Activated CD8-positive, alpha-beta memory T cell treated with anti-CD3 and anti-CD28 coated beads for 36 hours (primary cell): ENCODE data around the gene FTO. TPM values are rescaled to one million over a fixed set of nuclear protein-coding genes. Genes with fewer than 3 reads are reported as not detected.

Source experiments
- CTCF ChIA-PET: fragments of 350-600 bp; sonication (Branson Sonifier 250); formaldehyde crosslinking; loops from one replicate; lab custom pipeline; 2021; ENCODE audit warnings: antibody characterized with exemption; lab: Charles Lee
- POLR2A ChIA-PET: fragments of 350-600 bp; sonication (Branson Sonifier 250); formaldehyde crosslinking; loops from one replicate; lab custom pipeline; 2021; ENCODE audit warnings: antibody characterized with exemption; lab: Charles Lee
- total RNA-seq, 2 experiments: library from RNA; stranded (reverse); gene quantifications; one replicate each; pipeline ENCODE4 v1.2.3, GENCODE V29; 2021

Gene FTO
- total RNA-seq, 2 experiments from 2014 or later = 49.5 to 52.8 TPM

GRCh38 chr16:54049591-54050458 is 345.9 kb downstream of the FTO start:
- ChIA-PET CTCF (no interaction called here), POLR2A (no interaction called here)

GRCh38 chr16:54050459-54051210 is 346.7 kb downstream of the FTO start:
- ChIA-PET CTCF (no interaction called here), POLR2A (no interaction called here)

DNA sequence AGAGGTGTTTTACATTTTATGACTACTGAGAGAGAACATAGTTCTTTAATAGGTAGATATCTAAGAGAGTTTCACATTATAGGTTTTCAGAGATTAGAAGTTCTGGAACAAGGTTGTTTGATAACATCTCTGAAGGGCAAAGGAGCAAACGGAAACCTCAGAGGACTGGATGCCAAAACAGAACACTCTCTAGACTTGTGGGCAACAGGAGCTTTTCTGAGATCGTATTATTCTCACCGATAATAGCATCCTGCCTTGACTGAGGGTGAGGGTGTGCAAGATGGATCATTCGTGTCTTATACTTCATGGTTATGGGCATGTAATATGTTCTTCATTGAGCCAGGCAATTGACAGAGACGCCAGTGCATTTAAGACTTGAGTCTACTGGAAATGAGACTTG is 347.9 kb downstream of the FTO start:
- CTCF ChIA-PET = no interaction called here
- POLR2A ChIA-PET = no interaction called here

DNA sequence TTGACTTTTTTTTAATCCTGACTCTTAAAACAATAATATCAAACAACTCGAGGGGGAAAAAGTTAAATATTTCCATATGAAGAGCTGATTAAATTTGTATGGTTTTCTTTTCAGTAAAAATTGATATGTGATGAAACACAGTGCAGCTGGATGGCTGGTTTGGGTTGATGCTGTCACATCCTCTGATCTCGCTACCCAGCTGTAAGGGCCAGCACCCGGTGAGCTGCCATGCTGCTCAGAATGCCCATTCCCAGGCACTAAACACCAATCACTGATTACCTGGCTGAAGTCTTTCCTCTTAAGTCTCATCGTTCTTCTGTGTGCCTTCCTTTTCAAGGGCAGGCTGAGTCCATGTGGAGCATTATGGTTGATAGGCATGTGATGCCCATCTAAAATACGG is 348.3 kb downstream of the FTO start:
- POLR2A ChIA-PET = no interaction called here
- CTCF ChIA-PET = no interaction called here

DNA sequence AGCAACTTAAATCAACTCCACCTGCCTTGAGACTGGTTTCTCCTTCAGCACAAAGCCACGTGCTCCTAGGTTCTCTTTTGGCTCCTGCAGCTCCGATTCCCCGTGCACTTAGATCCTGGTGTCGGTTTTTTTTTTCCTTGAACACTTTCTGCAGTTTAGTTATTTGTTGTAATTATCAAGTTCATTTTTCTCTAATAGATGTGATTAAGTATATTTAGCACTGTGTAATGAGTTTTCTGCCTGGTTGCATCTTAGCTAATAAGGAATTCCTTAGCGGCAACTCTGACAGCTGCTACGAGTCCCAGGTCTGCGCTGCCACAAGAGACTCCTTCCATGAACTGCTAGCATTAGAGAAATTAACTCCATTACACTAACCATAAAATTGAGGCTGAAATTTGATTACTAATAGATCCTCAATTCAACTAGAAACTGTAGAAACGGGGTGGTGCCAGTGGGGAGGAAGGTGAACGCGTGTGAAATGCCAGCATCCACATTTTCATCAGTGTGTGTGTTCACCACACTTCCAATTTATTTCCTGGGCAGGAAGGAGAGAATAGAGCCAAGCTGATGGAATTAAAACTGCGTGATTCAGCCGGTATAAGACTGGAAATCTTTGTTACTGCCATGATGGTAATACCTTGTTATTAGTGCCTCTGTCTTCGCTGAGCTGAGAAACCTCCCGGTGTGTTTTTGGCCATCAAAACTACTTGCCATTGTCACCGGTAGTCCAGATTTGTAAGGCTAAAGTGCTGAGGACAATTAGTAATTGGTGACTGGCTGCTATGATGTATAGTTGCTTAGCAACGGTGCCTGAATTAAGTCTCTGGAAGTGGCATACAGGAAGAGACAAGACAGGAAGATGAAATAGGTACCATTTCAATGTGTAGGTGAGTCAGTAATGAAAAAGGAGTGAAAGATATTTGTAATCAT is 350.2 kb downstream of the FTO start:
- CTCF ChIA-PET = no interaction called here
- POLR2A ChIA-PET = no interaction called here

DNA sequence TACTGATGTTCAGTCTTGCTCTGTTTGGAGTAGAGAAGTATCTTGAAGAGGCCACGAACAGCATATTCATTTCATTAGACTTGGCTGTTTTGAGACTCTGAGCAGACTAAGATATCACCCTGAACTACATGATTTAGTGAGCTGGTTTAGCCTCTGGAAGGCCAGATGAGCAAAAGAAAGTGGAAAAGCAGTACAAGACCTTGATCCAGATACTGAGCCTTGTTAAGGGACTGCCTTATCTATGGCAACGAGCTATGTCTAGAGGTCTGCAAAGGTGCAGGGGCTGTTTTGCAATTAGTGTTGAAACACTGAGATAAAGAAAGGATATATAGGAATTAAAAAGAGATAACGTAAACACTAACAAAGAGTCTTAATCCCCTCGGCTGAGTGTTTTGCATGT is 351.2 kb downstream of the FTO start:
- CTCF ChIA-PET = no interaction called here

GRCh38 chr16:54055864-54056263 is 351.9 kb downstream of the FTO start:
- CTCF ChIA-PET = no interaction called here
- POLR2A ChIA-PET = no interaction called here

More for the DNA sequence above, 351.2 kb downstream of the FTO start:
- POLR2A ChIA-PET = no interaction called here

DNA sequence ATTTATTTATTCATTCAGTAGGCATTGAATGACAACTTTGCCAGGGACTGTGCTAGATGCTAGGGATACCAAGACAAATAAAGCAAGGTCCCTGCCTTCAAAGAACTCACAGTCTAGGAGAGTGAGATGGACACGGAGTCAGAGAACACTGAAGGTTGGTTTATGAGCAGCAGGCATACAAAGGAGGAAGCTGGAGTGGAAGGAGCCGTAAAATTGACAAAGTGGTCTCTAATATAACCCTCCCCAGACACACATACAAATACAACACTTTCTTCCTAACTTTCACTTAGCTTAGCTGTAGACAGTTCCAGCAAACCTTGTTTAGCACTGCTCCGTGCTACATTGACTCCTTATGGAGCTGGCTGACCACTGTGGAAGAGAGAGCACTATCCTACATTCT is 353.0 kb downstream of the FTO start:
- ChIA-PET POLR2A (no interaction called here), CTCF (no interaction called here)

GRCh38 chr16:54059319-54059718 is 355.4 kb downstream of the FTO start:
- ChIA-PET POLR2A (no interaction called here), CTCF (no interaction called here)

- ChIA-PET CTCF (no interaction called here), POLR2A (no interaction called here)
Measured at GRCh38 chr16:54060599-54061421, 356.9 kb downstream of the FTO start.

DNA sequence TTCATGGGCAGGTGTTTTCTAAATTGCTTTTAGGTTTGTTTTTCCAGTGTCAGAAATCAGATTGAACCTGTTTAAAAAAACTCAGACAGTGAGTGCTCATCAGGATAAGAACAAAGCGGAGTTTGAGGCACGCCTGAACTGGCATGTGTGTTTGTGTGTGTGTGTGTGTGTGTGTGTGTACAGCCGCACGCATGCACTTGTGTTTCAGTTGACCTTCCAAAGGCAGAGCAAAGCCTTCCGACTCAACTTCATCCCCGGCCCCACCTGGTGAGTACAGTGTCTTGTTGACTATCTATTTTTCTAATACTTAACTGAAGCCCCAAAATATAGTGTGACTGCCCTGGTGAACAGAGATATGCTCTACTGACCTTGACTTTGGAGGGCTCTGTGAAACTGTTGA is 357.5 kb downstream of the FTO start:
- ChIA-PET POLR2A (no interaction called here), CTCF (no interaction called here)

GRCh38 chr16:54062361-54063278 is 358.7 kb downstream of the FTO start:
- CTCF ChIA-PET = no interaction called here
- POLR2A ChIA-PET = no interaction called here

- CTCF ChIA-PET = no interaction called here
- POLR2A ChIA-PET = interaction anchor here (0.6 kb wide), 1 partner anchor 1097 kb away, joined by 3 read pairs; no protein-coding TSS in a partner anchor
Measured at GRCh38 chr16:54063279-54063773, 359.4 kb downstream of the FTO start.

DNA sequence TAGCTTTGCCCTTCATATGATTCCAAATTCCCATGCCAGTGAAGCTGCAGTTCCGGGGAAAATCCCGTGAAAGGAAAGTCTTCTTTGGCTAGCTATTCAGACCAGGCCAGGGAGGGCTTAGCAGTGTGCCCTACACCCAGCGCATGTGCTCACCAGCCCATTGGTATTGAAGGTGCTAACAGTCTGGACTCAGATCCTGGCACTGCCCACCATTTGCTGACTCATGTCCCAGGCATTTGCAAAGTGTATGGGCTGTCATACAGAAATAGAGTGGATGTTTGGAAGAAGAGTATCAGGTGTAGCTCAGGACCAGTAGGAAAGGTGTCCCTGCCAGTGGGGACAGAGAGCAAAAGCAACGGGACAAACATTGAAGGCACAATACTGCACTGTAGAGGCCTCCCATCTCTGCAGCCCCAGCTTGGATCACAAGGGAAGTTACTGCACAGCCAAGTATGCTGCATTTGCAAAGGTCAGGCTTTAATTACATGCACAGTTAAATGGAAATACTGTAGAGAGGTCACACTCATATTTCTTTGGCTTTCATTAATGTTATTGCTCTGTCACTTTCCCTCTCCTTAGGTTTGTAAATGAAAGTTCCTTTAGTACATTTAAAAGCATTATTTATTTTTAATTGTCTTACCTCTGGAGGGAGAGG is 362.6 kb downstream of the FTO start:
- CTCF ChIA-PET = no interaction called here
- POLR2A ChIA-PET = no interaction called here

DNA sequence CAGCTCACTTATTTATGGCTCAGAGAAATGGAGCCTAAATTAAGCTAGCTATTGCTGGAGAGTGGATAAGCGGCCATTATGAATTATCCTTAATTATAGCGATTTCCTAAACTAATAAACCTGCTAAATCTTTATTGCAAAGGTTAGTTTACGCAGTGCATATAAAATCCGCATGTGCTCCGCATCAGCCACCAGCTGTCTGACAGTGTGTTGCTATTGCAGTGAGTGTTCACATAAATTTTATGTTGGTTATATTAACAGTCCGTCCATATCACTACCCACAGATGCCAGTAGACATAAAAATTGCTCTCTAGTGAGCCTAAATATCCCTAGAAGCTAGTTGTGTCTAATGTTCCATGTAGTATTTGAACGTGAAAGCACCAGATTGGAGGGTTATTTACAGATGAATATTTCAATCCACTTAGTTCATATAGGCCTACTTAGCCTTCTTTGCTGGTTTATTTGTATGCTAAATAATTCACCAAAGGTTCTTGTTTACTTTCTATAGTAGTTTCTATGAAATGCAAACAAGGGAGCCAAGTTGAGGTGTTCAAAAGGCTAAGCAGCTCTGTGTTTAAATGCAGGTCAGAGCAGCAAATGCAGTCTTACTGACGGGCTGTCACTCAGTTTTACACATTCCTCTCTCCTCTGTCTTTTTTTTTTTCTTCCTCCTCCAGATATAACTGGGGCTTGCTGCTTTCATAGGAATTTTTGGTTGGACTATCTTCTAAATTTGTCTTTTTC is 363.5 kb downstream of the FTO start:
- CTCF ChIA-PET = no interaction called here
- POLR2A ChIA-PET = no interaction called here

DNA sequence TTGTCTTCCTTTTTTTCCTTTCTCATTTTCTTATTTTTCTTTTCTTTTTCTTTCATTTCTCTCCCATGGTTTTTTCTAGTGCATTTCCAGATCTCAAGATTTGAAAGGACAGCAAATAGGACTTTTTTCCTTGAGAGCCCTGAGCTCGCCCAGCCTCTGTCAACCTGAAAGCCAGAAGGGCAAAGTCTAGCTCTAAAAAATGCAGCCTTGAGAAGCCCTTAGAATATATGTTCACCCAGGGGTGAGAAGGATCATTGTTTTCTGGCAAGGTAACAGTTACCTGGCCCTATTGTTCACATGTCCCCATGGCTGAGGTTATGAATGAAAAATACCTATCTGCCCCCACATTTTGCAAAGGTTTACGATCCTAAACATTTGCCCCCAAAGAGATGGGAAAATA is 364.3 kb downstream of the FTO start:
- POLR2A ChIA-PET = no interaction called here
- CTCF ChIA-PET = no interaction called here
